GM21447 (cell line): ENCODE data around the gene MGST2.
"Not testable (repeated sequence)": the region's sequence is repeated elsewhere in the genome, so short reads cannot be mapped to it uniquely, and the experiment has no call there.

Experiments
- ATAC-seq: cut with Tn5 transposase; IDR thresholded peaks from one replicate; pipeline ENCODE4 v1.9.1; 2021; ENCODE audit not compliant: unreplicated experiment

MGST2 gene

GRCh38 chr4:139665690-139666529, at the start of gene MGST2:
TSS of gene MGST2 (plus strand) at chr4:139665819. CDS start at chr4:139666020, 201 bp downstream.
- ATAC-seq, result peak; percentile 88

GRCh38 chr4:139617702-139618490, 47.7 kb upstream of the MGST2 start:
- no peak for ATAC-seq

GRCh38 chr4:139619644-139620043, 46.0 kb upstream of the MGST2 start:
- ATAC-seq, result no peak

GRCh38 chr4:139622901-139623381, 42.7 kb upstream of the MGST2 start:
- ATAC-seq, result no peak

- no peak for ATAC-seq
Observed at GRCh38 chr4:139624441-139625092, 41.1 kb upstream of the MGST2 start.

- no peak for ATAC-seq
Observed at GRCh38 chr4:139625093-139625455, 40.5 kb upstream of the MGST2 start.

GRCh38 chr4:139625482-139625881, 40.1 kb upstream of the MGST2 start:
- ATAC-seq, result no peak

GRCh38 chr4:139628184-139629012, 37.2 kb upstream of the MGST2 start:
- no peak for ATAC-seq

GRCh38 chr4:139629436-139630125, 36.0 kb upstream of the MGST2 start:
- no peak for ATAC-seq

GRCh38 chr4:139630126-139630495, 35.5 kb upstream of the MGST2 start:
- ATAC-seq, result no peak

GRCh38 chr4:139630991-139631390, 34.6 kb upstream of the MGST2 start:
- ATAC-seq, result no peak

- no peak for ATAC-seq
Observed at GRCh38 chr4:139631791-139632190, 33.8 kb upstream of the MGST2 start.

- ATAC-seq, result not testable (repeated sequence)
Observed at GRCh38 chr4:139632739-139633138, 32.9 kb upstream of the MGST2 start.

- no peak for ATAC-seq
Observed at GRCh38 chr4:139633195-139633594, 32.4 kb upstream of the MGST2 start.

- no peak for ATAC-seq
Observed at GRCh38 chr4:139633661-139634060, 32.0 kb upstream of the MGST2 start.

GRCh38 chr4:139635966-139636365, 29.7 kb upstream of the MGST2 start:
- ATAC-seq, result no peak

GRCh38 chr4:139638306-139638705, 27.3 kb upstream of the MGST2 start:
- ATAC-seq, result not testable (repeated sequence)

- ATAC-seq, result no peak
Observed at GRCh38 chr4:139639654-139640053, 26.0 kb upstream of the MGST2 start.

- no peak for ATAC-seq
Observed at GRCh38 chr4:139641218-139641617, 24.4 kb upstream of the MGST2 start.

GRCh38 chr4:139642364-139642763, 23.3 kb upstream of the MGST2 start:
- ATAC-seq, result no peak
